Ascending aorta (tissue), 2 donors: ENCODE results near the gene SLC25A53. TPM values are rescaled to one million over a fixed set of nuclear protein-coding genes. Genes with fewer than 3 reads are reported as not detected.

Experiments
- DNase-seq, 2 donors: peaks; one replicate each; pipeline ENCODE4 v3.0.0-alpha.2; 2019; ENCODE audit warnings: low spot score in 2 of 2
- H3K27ac ChIP-seq, 2 donors: fragments of 200-600 bp; sonication (generic); one replicate each; pipeline ENCODE4 v1.5.1; 2016 to 2017; ENCODE audit warnings: mild to moderate bottlenecking in 1 of 2
- H3K27me3 ChIP-seq: fragments of 200-600 bp; sonication (generic); one replicate; pipeline ENCODE4 v1.5.1; 2017
- H3K36me3 ChIP-seq, 2 donors: fragments of 200-600 bp; sonication (generic); one replicate each; pipeline ENCODE4 v1.5.1; 2016
- H3K4me1 ChIP-seq, 2 donors: fragments of 200-600 bp; sonication (generic); one replicate each; pipeline ENCODE4 v1.5.1; 2016 to 2017; ENCODE audit warnings: mild to moderate bottlenecking in 1 of 2
- H3K4me3 ChIP-seq, 2 donors: fragments of 200-600 bp; sonication (generic); one replicate each; pipeline ENCODE4 v1.5.1; 2016 to 2017; ENCODE audit warnings: mild to moderate bottlenecking in 1 of 2
- H3K9me3 ChIP-seq, 2 donors: fragments of 200-600 bp; sonication (generic); one replicate each; pipeline ENCODE4 v1.5.1; 2016
- intact Hi-C: fragments of 100-400 bp; cut with DNase I; formaldehyde crosslinking; loops from one replicate; pipeline ENCODE4 v1.15.1; 2023
- total RNA-seq: library from RNA; depleted of rRNA; stranded (reverse); fragments of >200 nt; gene quantifications from one replicate; pipeline ENCODE4 v1.1.0, GENCODE V29; 2016
- TF ChIP-seq, protein P1 (sequence below), 3 experiments: fragments of 200-600 bp in 2 of 3; fragments of 450-650 bp in 1 of 3; sonication (generic) in 2 of 3; IDR thresholded peaks; one replicate each; pipeline ENCODE4 v1.5.1; 2016 to 2019; ENCODE audit warnings: antibody characterized with exemption in 3 of 3, mild to moderate bottlenecking in 1 of 3, moderate library complexity in 1 of 3

The SLC25A53 gene
- total RNA-seq, 1 donor from 2014 or later: 3.1 TPM

DNA sequence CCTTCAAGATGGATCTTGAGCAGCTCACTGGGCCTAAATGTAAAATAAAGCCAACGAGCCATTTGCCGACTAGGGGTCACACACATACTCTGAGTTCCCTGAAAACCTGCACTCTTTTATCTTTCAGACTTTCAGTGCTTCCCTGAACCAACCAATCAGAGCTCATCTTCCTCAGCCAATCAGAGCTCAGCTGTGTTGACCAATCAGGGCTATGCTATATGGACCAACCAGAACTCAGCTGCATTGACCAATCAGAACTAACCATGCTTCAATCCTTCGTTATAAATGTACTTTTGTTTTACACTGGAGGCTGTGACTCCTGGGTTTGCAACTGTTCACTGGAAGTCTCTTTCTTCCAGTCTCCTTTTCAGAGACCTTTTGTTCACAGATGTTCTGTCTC, 19.3 kb downstream of the SLC25A53 start:
- no peak for DNase-seq
- H3K27ac ChIP-seq: no peak overlapping the region
- intact Hi-C loops: loop anchor here (5.0 kb wide), 1 partner anchor 290 kb away; no protein-coding TSS in a partner anchor
- no peaks in the 10 kb centered on the region for H3K36me3 ChIP-seq
- no peaks in the 10 kb centered on the region for H3K9me3 ChIP-seq
- no peaks in the 10 kb centered on the region for H3K4me1 ChIP-seq
- H3K27me3 ChIP-seq: no peaks in the 10 kb centered on the region
- TF ChIP-seq, protein P1, sequence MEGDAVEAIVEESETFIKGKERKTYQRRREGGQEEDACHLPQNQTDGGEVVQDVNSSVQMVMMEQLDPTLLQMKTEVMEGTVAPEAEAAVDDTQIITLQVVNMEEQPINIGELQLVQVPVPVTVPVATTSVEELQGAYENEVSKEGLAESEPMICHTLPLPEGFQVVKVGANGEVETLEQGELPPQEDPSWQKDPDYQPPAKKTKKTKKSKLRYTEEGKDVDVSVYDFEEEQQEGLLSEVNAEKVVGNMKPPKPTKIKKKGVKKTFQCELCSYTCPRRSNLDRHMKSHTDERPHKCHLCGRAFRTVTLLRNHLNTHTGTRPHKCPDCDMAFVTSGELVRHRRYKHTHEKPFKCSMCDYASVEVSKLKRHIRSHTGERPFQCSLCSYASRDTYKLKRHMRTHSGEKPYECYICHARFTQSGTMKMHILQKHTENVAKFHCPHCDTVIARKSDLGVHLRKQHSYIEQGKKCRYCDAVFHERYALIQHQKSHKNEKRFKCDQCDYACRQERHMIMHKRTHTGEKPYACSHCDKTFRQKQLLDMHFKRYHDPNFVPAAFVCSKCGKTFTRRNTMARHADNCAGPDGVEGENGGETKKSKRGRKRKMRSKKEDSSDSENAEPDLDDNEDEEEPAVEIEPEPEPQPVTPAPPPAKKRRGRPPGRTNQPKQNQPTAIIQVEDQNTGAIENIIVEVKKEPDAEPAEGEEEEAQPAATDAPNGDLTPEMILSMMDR (IDR thresholded peaks at IDR 0.05): no peak
- H3K4me3 ChIP-seq: no peak overlapping the region

DNA sequence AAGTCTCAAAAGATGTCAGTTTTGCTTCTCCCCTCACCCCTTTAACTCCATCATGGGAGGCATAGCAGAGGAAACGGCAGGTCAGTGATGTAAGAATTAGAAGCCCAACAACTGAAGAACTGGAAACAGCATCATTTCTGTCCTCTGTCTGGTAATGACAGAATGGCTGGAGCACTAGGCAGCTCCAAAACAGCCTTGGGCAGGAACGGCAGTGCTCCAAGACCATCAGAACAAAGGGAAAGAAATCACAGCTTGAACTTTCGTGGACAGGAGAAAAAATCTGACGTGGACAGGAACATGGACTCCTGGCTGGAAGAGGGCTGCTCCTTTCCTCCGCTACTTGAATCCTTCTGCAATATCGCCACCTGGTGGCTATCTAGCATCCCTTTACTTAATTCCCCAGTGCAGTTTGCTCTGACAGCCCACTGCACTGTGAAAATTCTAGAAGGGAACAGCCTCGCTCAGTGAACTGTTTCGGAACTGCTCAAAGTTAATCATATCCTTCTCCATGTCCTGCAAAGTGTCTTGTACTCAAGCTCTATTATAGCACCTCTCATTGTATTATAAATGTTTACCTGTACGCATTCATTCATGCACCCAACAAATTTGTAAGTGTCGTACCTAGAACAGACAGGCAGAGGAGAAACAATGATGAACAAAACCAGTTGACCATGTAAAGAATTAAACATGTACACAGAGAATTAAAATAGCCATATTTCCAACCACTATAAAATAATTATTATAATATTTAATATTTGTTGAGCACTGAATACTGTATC, 20.4 kb downstream of the SLC25A53 start:
- Histone ChIP-seq H3K4me3 (peak overlapping the region; percentile 24 to 52), H3K36me3 (no peaks in the 10 kb centered on the region), H3K4me1 (no peaks in the 10 kb centered on the region), H3K9me3 (no peaks in the 10 kb centered on the region), H3K27ac (peak overlapping the region; percentile 45 to 60), H3K27me3 (no peaks in the 10 kb centered on the region)
- DNase-seq: peak in 1 of 2 donors; percentile 84
- TF ChIP-seq, protein P1 (IDR thresholded peaks at IDR 0.05): peak; percentile 62 to 78 (median 69)
- intact Hi-C loops: loop anchor here (1.0 to 5.0 kb wide), 2 partner anchors 39 to 289 kb away; no protein-coding TSS in a partner anchor

DNA sequence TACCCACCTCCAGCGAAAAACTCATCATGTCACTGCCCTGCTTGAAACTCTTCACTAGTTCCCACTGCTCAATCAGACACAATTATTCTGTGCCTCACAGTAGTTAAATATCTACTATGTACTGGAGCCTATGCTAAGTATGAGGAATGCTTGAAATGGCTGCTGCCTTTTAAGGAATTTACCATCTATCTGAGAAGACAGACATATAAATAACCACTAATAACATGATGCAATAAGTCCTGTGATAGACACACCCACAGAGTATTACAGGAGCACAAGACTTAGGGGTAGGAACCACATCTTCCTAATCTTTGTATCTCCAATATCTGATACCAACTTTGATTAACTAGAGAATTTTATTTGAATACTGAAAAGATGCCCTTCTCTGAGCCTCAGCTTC, 21.1 kb downstream of the SLC25A53 start:
- Histone ChIP-seq H3K36me3 (no peaks in the 10 kb centered on the region), H3K9me3 (no peaks in the 10 kb centered on the region), H3K27ac (peak overlapping the region in 1 of 2 donors; percentile 60), H3K4me1 (no peaks in the 10 kb centered on the region), H3K4me3 (peak overlapping the region in 1 of 2 donors; percentile 52), H3K27me3 (no peaks in the 10 kb centered on the region)
- TF ChIP-seq, protein P1 (IDR thresholded peaks at IDR 0.05): no peak
- no peak for DNase-seq
- intact Hi-C loops: loop anchor here (1.0 to 5.0 kb wide), 2 partner anchors 38 to 288 kb away; no protein-coding TSS in a partner anchor

DNA sequence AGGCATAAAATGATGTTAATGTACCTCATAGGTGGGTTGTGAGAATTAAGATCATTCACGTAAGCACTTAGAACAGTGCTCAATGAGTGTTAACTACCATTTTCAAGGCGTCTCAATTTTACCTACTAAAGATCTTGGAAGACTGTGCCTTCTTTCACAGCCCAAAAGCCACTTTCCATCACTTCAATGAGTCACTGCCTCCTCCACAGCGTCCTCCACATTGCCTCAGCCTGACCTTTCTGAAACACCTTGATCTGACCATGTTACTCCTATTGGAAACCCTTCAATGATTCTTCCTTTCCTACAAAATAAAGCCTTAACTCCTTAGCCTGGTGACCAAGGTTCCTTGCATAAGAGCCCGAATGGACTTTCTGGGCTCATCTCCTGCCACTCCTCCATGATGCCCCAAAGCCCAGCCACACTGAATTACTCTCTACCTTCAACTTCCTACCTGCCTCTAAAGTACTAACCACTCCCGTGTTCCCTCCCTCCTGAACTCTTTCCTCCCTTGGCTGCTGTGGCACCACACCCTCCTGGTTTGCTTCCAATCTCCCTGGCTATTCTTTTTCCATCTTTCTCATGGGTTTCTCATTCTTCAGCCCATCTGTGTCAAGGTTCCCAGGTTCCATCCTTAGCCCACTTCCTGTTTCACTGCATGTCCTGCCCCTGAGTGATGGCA, 22.1 kb downstream of the SLC25A53 start:
- TF ChIP-seq, protein P1 (IDR thresholded peaks at IDR 0.05): no peak
- DNase-seq: no peak
- Histone ChIP-seq H3K4me1 (no peaks in the 10 kb centered on the region), H3K27me3 (no peaks in the 10 kb centered on the region), H3K4me3 (no peak overlapping the region), H3K9me3 (no peaks in the 10 kb centered on the region), H3K36me3 (no peaks in the 10 kb centered on the region), H3K27ac (no peak overlapping the region)
- intact Hi-C loops: loop anchor here (5.0 kb wide), 1 partner anchor 287 kb away; no protein-coding TSS in a partner anchor

DNA sequence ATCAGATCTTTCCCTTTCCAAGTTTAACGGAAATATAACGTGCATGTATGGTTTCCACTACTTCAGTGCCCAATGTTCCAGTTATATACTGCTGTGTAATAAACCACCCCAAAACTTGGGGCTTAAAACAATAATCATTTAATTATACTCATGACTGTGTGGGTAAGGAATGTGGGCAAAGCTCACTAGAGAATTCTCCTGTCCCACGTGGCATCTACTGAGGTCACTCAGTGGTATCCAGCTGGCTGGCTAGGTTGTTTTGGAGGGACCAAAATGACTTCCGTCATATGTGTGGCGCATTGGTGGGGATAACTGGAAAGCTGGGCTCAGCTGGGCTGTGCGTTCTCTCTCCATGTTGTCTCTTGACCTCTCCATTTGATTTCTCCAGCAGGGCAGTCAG, 26.0 kb downstream of the SLC25A53 start:
- Histone ChIP-seq H3K4me1 (no peaks in the 10 kb centered on the region), H3K36me3 (no peaks in the 10 kb centered on the region), H3K27ac (no peak overlapping the region), H3K4me3 (no peak overlapping the region), H3K9me3 (no peaks in the 10 kb centered on the region), H3K27me3 (no peaks in the 10 kb centered on the region)
- intact Hi-C loops: no loop called here
- TF ChIP-seq, protein P1 (IDR thresholded peaks at IDR 0.05): no peak
- DNase-seq: no peak
